Adrenal gland (tissue), 5 donors: ENCODE data around the gene FAF1.

Source experiments
- CTCF ChIP-seq, 6 experiments: fragments of 450-650 bp in 4 of 6; fragments of 200-600 bp in 2 of 6; sonication (generic) in 1 of 6; IDR thresholded peaks; 1 replicate in 5 of 6; 2 replicates in 1 of 6; pipeline versions ENCODE4 v1.5.1 to v1.8.0; 2016 to 2021; ENCODE audit warnings: antibody characterized with exemption in 6 of 6, mild to moderate bottlenecking in 2 of 6, moderate library complexity in 1 of 6
- POLR2A ChIP-seq, 2 donors: fragments of 450-650 bp; IDR thresholded peaks; one replicate each; pipeline ENCODE4 v1.6.1; 2017; ENCODE audit warnings: antibody characterized with exemption in 2 of 2, mild to moderate bottlenecking in 2 of 2, moderate library complexity in 1 of 2
- donor health status: DM: no; HTN: no; CAD: no.

- TF ChIP-seq CTCF (IDR thresholded peaks at IDR 0.05) (no peak), POLR2A (IDR thresholded peaks at IDR 0.05) (no peak)
These were observed 542.0 kb downstream of the FAF1 start for GRCh38 chr1:50417946-50418599.
